Activated T-cell treated with anti-CD3 and anti-CD28 coated beads, Interleukin-2, amount 50 U/mL, for 72 hours (primary cell): ENCODE results near the gene TENM3. TPM values are rescaled to one million over a fixed set of nuclear protein-coding genes. Genes with fewer than 3 reads are reported as not detected.

Experiments
- ATAC-seq, 2 donors: fragments of 150-1000 bp; cut with Tn5 transposase; replicated peaks in 1 of 2; 2 replicates each; pipeline ENCODE4 v1.10.0; 2021; ENCODE audit warnings: moderate library complexity in 2 of 2, mild to moderate bottlenecking in 1 of 2
- DNase-seq, 2 donors: peaks; one replicate each; pipeline ENCODE4 v3.0.0; 2021 to 2022; ENCODE audit warnings: mixed read lengths in 1 of 2
- H3K27ac Mint-ChIP-seq: one replicate; pipeline ENCODE4 v1.8.0; 2022; ENCODE audit warnings: mild to moderate bottlenecking, moderate library complexity, mixed read lengths
- H3K27me3 Mint-ChIP-seq: one replicate; pipeline ENCODE4 v1.8.0; 2022; ENCODE audit warnings: low read depth, mixed read lengths
- H3K36me3 Mint-ChIP-seq, 2 donors: one replicate each; pipeline ENCODE4 v1.8.0; 2022; ENCODE audit warnings: mixed read lengths in 2 of 2, mild to moderate bottlenecking in 1 of 2; ENCODE audit not compliant: insufficient read depth in 2 of 2
- H3K4me1 Mint-ChIP-seq: one replicate; pipeline ENCODE4 v1.8.0; 2022; ENCODE audit warnings: low read depth, mixed read lengths
- H3K4me3 Mint-ChIP-seq, 2 donors: one replicate each; pipeline ENCODE4 v1.8.0; 2022; ENCODE audit warnings: mild to moderate bottlenecking in 2 of 2, mixed read lengths in 2 of 2, moderate library complexity in 2 of 2
- H3K9me3 Mint-ChIP-seq, 2 donors: one replicate each; pipeline ENCODE4 v1.8.0; 2022; ENCODE audit warnings: mixed read lengths in 2 of 2
- total RNA-seq, 2 donors: library from RNA; stranded (reverse); gene quantifications; one replicate each; pipeline ENCODE4 v1.2.3, GENCODE V29; 2022

The TENM3 gene
- total RNA-seq, 2 donors from 2014 or later = 0.12 TPM; not detected in 1

- Mint-ChIP-seq H3K27ac (no peak overlapping the region), H3K36me3 (no peaks in the 10 kb centered on the region), H3K4me1 (no peaks in the 10 kb centered on the region), H3K4me3 (no peak overlapping the region), H3K27me3 (peaks cover 25% of the 10 kb centered on the region), H3K9me3 (no peaks in the 10 kb centered on the region)
- no peak for DNase-seq
- no peak for ATAC-seq
Observed at GRCh38 chr4:182530451-182530850, 287.2 kb downstream of the TENM3 start.

GRCh38 chr4:182531555-182532162 is 288.5 kb downstream of the TENM3 start:
- Mint-ChIP-seq H3K4me3 (no peak overlapping the region), H3K27ac (no peak overlapping the region), H3K9me3 (no peaks in the 10 kb centered on the region), H3K4me1 (no peaks in the 10 kb centered on the region), H3K36me3 (no peaks in the 10 kb centered on the region), H3K27me3 (peaks cover 13% of the 10 kb centered on the region)
- ATAC-seq (no peak), DNase-seq (no peak)

- H3K9me3 Mint-ChIP-seq = no peaks in the 10 kb centered on the region
- H3K27me3 Mint-ChIP-seq = peaks cover 13% of the 10 kb centered on the region
- no peak overlapping the region for H3K27ac Mint-ChIP-seq
- no peak for ATAC-seq
- H3K36me3 Mint-ChIP-seq = no peaks in the 10 kb centered on the region
- DNase-seq = no peak
- no peak overlapping the region for H3K4me3 Mint-ChIP-seq
- no peaks in the 10 kb centered on the region for H3K4me1 Mint-ChIP-seq
Observed at GRCh38 chr4:182532441-182532840, 289.2 kb downstream of the TENM3 start.

GRCh38 chr4:182533964-182534363 is 290.8 kb downstream of the TENM3 start:
- Mint-ChIP-seq H3K27ac (no peak overlapping the region), H3K36me3 (no peaks in the 10 kb centered on the region), H3K4me3 (no peak overlapping the region), H3K9me3 (no peaks in the 10 kb centered on the region), H3K4me1 (no peaks in the 10 kb centered on the region), H3K27me3 (peaks cover 8% of the 10 kb centered on the region)
- ATAC-seq (no peak), DNase-seq (no peak)

GRCh38 chr4:182536221-182536811 is 293.1 kb downstream of the TENM3 start:
- no peak overlapping the region for H3K4me3 Mint-ChIP-seq
- no peaks in the 10 kb centered on the region for H3K4me1 Mint-ChIP-seq
- no peak overlapping the region for H3K27ac Mint-ChIP-seq
- H3K27me3 Mint-ChIP-seq = no peaks in the 10 kb centered on the region
- DNase-seq (no peak), ATAC-seq (no peak)
- no peaks in the 10 kb centered on the region for H3K36me3 Mint-ChIP-seq
- H3K9me3 Mint-ChIP-seq = no peaks in the 10 kb centered on the region

- H3K4me3 Mint-ChIP-seq = no peak overlapping the region
- no peaks in the 10 kb centered on the region for H3K4me1 Mint-ChIP-seq
- no peaks in the 10 kb centered on the region for H3K27me3 Mint-ChIP-seq
- H3K36me3 Mint-ChIP-seq = no peaks in the 10 kb centered on the region
- DNase-seq (no peak), ATAC-seq (no peak)
- H3K9me3 Mint-ChIP-seq = no peaks in the 10 kb centered on the region
- H3K27ac Mint-ChIP-seq = no peak overlapping the region
Observed at GRCh38 chr4:182537031-182537795, 294.0 kb downstream of the TENM3 start.

GRCh38 chr4:182538031-182538430 is 294.8 kb downstream of the TENM3 start:
- Mint-ChIP-seq H3K36me3 (no peaks in the 10 kb centered on the region), H3K4me1 (no peaks in the 10 kb centered on the region), H3K27me3 (no peaks in the 10 kb centered on the region), H3K9me3 (no peaks in the 10 kb centered on the region), H3K27ac (no peak overlapping the region), H3K4me3 (no peak overlapping the region)
- ATAC-seq (no peak), DNase-seq (no peak)

- no peak overlapping the region for H3K4me3 Mint-ChIP-seq
- H3K4me1 Mint-ChIP-seq = no peaks in the 10 kb centered on the region
- H3K27me3 Mint-ChIP-seq = peaks cover under 1% of the 10 kb centered on the region
- DNase-seq (no peak), ATAC-seq (no peak)
- H3K27ac Mint-ChIP-seq = no peak overlapping the region
- H3K9me3 Mint-ChIP-seq = no peaks in the 10 kb centered on the region
- H3K36me3 Mint-ChIP-seq = no peaks in the 10 kb centered on the region
Observed at GRCh38 chr4:182540496-182540895, 297.3 kb downstream of the TENM3 start.

- ATAC-seq (peak; percentile 63 to 98), DNase-seq (peak; percentile 4 to 25)
- H3K27me3 Mint-ChIP-seq = peaks cover 11% of the 10 kb centered on the region
- no peak overlapping the region for H3K27ac Mint-ChIP-seq
- no peak overlapping the region for H3K4me3 Mint-ChIP-seq
- H3K4me1 Mint-ChIP-seq = no peaks in the 10 kb centered on the region
- no peaks in the 10 kb centered on the region for H3K36me3 Mint-ChIP-seq
- no peaks in the 10 kb centered on the region for H3K9me3 Mint-ChIP-seq
Observed at GRCh38 chr4:182547435-182547834, 304.2 kb downstream of the TENM3 start.

GRCh38 chr4:182548156-182548555 is 305.0 kb downstream of the TENM3 start:
- H3K4me3 Mint-ChIP-seq = no peak overlapping the region
- H3K27ac Mint-ChIP-seq = no peak overlapping the region
- DNase-seq = no peak
- ATAC-seq = no peak
- H3K36me3 Mint-ChIP-seq = no peaks in the 10 kb centered on the region
- peaks cover 11% of the 10 kb centered on the region for H3K27me3 Mint-ChIP-seq
- no peaks in the 10 kb centered on the region for H3K9me3 Mint-ChIP-seq
- no peaks in the 10 kb centered on the region for H3K4me1 Mint-ChIP-seq

GRCh38 chr4:182549356-182549755 is 306.2 kb downstream of the TENM3 start:
- H3K4me1 Mint-ChIP-seq = no peaks in the 10 kb centered on the region
- no peak for DNase-seq
- H3K36me3 Mint-ChIP-seq = no peaks in the 10 kb centered on the region
- no peaks in the 10 kb centered on the region for H3K9me3 Mint-ChIP-seq
- H3K27me3 Mint-ChIP-seq = peaks cover 16% of the 10 kb centered on the region
- no peak for ATAC-seq
- H3K4me3 Mint-ChIP-seq = no peak overlapping the region
- H3K27ac Mint-ChIP-seq = no peak overlapping the region

- H3K27ac Mint-ChIP-seq = no peak overlapping the region
- no peaks in the 10 kb centered on the region for H3K9me3 Mint-ChIP-seq
- H3K4me1 Mint-ChIP-seq = no peaks in the 10 kb centered on the region
- DNase-seq (no peak), ATAC-seq (no peak)
- no peak overlapping the region for H3K4me3 Mint-ChIP-seq
- peaks cover 13% of the 10 kb centered on the region for H3K27me3 Mint-ChIP-seq
- no peaks in the 10 kb centered on the region for H3K36me3 Mint-ChIP-seq
Observed at GRCh38 chr4:182552948-182553347, 309.7 kb downstream of the TENM3 start.

- no peak overlapping the region for H3K27ac Mint-ChIP-seq
- DNase-seq = no peak
- no peak overlapping the region for H3K4me3 Mint-ChIP-seq
- no peaks in the 10 kb centered on the region for H3K4me1 Mint-ChIP-seq
- peaks cover 13% of the 10 kb centered on the region for H3K27me3 Mint-ChIP-seq
- H3K9me3 Mint-ChIP-seq = no peaks in the 10 kb centered on the region
- no peaks in the 10 kb centered on the region for H3K36me3 Mint-ChIP-seq
- ATAC-seq = no peak
Observed at GRCh38 chr4:182553653-182554052, 310.5 kb downstream of the TENM3 start.
